Measurements from ENCODE around the gene KCNH5.

GRCh38 chr14:62697461-62697860 lies 347.8 kb downstream of the KCNH5 start:
- no peak for TF ChIP-seq ZBTB33 (IDR thresholded peaks at IDR 0.05)
- no peak for TF ChIP-seq CTCF (IDR thresholded peaks at IDR 0.05; ENCODE audit: low read depth, low read length, missing input control)
- TF ChIP-seq RAD21 (IDR thresholded peaks at IDR 0.05) = no peak
- no peak for TF ChIP-seq REST (IDR thresholded peaks at IDR 0.05)
- no peak for TF ChIP-seq MAX (IDR thresholded peaks at IDR 0.05)
- no peak for TF ChIP-seq YY1 (IDR thresholded peaks at IDR 0.05)
- TF ChIP-seq TAF1 (conservative IDR thresholded peaks at IDR 0.05) = no peak
- TF ChIP-seq JUND (IDR thresholded peaks at IDR 0.05) = no peak
- no peak for TF ChIP-seq SP1 (IDR thresholded peaks at IDR 0.05)
- no peak for TF ChIP-seq ATF3 (IDR thresholded peaks at IDR 0.05)
- TF ChIP-seq FOXA1 (IDR thresholded peaks at IDR 0.05) = no peak
- no peak for TF ChIP-seq HNF4G (IDR thresholded peaks at IDR 0.05)

All from liver (tissue), 3 donors.